B cell (primary cell): Measurements from ENCODE around the gene TMPRSS9. TPM values are rescaled to one million over a fixed set of nuclear protein-coding genes. Genes with fewer than 3 reads are reported as not detected.
A peak's percentile ranks its signal among the peaks of the same experiment; 100 is the strongest.

Source experiments
- ATAC-seq: fragments of 200-7000 bp; cut with Tn5 transposase; one replicate; pipeline ENCODE4 v1.10.0; 2021; ENCODE audit warnings: low read depth, mild to moderate bottlenecking, moderate number of reproducible peaks, moderate library complexity
- CTCF ChIA-PET: fragments of 350-600 bp; sonication (Branson Sonifier 250); formaldehyde crosslinking; loops from one replicate; lab custom pipeline; 2021; ENCODE audit warnings: antibody characterized with exemption, inconsistent platforms; lab: Charles Lee
- POLR2A ChIA-PET: fragments of 350-600 bp; sonication (Branson Sonifier 250); formaldehyde crosslinking; loops from one replicate; lab custom pipeline; 2021; ENCODE audit warnings: antibody characterized with exemption; lab: Charles Lee
- DNase-seq: peaks from one replicate; pipeline ENCODE4 v3.0.0; 2013
- H2AFZ ChIP-seq: 2 replicates; pipeline ENCODE4 v1.6.1; 2012; ENCODE audit warnings: mild to moderate bottlenecking, low read depth, low read length; ENCODE audit not compliant: insufficient read depth, poor library complexity, severe bottlenecking
- H3K27ac ChIP-seq, 2 donors: 1 replicate in 1 of 2; 2 replicates in 1 of 2; pipeline ENCODE4 v1.5.1; 2012 to 2013; ENCODE audit warnings: low read length in 2 of 2, mild to moderate bottlenecking in 2 of 2, moderate library complexity in 1 of 2
- H3K27me3 ChIP-seq, 4 experiments: fragments of 200-600 bp in 1 of 4; sonication (generic) in 1 of 4; replicated peaks in 1 of 4; 1 replicate in 2 of 4; 2 replicates in 2 of 4; pipeline versions ENCODE4 v1.6.1 to v1.7.0; 2013 to 2016; ENCODE audit warnings: low read length in 3 of 4, mild to moderate bottlenecking in 2 of 4, mixed read lengths in 1 of 4, moderate library complexity in 1 of 4; ENCODE audit not compliant: insufficient read depth in 4 of 4, control insufficient read depth in 3 of 4; ENCODE audit errors: control extremely low read depth in 1 of 4
- H3K36me3 ChIP-seq, 2 experiments: replicated peaks in 1 of 2; 1 replicate in 1 of 2; 2 replicates in 1 of 2; pipeline versions ENCODE4 v1.6.1 to v1.7.1; 2013; ENCODE audit warnings: low read length in 1 of 2; ENCODE audit not compliant: insufficient read depth in 2 of 2, control insufficient read depth in 1 of 2; ENCODE audit errors: control extremely low read depth in 1 of 2, extremely low read depth in 1 of 2
- H3K4me1 ChIP-seq, 2 donors: fragments of 200-600 bp in 1 of 2; sonication (generic) in 1 of 2; 1 replicate in 1 of 2; 2 replicates in 1 of 2; pipeline versions ENCODE4 v1.5.1 to v1.6.1; 2013 to 2017; ENCODE audit warnings: low read length in 2 of 2; ENCODE audit not compliant: control insufficient read depth in 2 of 2, insufficient read depth in 2 of 2
- H3K4me2 ChIP-seq: replicated peaks from 2 replicates; pipeline ENCODE3; 2012; ENCODE audit warnings: mild to moderate bottlenecking, low read depth, low read length; ENCODE audit not compliant: poor library complexity, severe bottlenecking
- H3K4me3 ChIP-seq, 5 experiments: fragments of 200-600 bp in 1 of 5; sonication (generic) in 1 of 5; 1 replicate in 3 of 5; 2 replicates in 2 of 5; pipeline versions ENCODE4 v1.5.1 to v1.7.0; 2011 to 2016; ENCODE audit warnings: low read length in 4 of 5, mild to moderate bottlenecking in 4 of 5, low read depth in 2 of 5, control low read depth in 1 of 5, moderate library complexity in 1 of 5; ENCODE audit not compliant: insufficient read depth in 1 of 5; ENCODE audit errors: control extremely low read depth in 1 of 5, extremely low read depth in 1 of 5
- H3K79me2 ChIP-seq: fragments of 200-600 bp; sonication (generic); one replicate; pipeline ENCODE4 v1.6.0; 2016; ENCODE audit warnings: low read length; ENCODE audit not compliant: control insufficient read depth, insufficient read depth
- H3K9ac ChIP-seq: fragments of 200-600 bp; sonication (generic); 2 replicates; pipeline ENCODE4 v1.6.1; 2017; ENCODE audit warnings: mild to moderate bottlenecking, low read length, moderate library complexity
- H3K9me3 ChIP-seq, 3 donors: one replicate each; pipeline versions ENCODE4 v1.6.1 to v1.7.1; 2013; ENCODE audit warnings: low read length in 2 of 3; ENCODE audit not compliant: control insufficient read depth in 2 of 3, insufficient read depth in 1 of 3; ENCODE audit errors: control extremely low read depth in 1 of 3
- H4K20me1 ChIP-seq: 2 replicates; pipeline ENCODE4 v1.6.0; 2012; ENCODE audit warnings: mild to moderate bottlenecking, low read length; ENCODE audit not compliant: insufficient read depth, control insufficient read depth, poor library complexity, severe bottlenecking
- H3K27ac Mint-ChIP-seq: one replicate; pipeline ENCODE4 v1.8.0; 2021; ENCODE audit warnings: mixed read lengths
- H3K27me3 Mint-ChIP-seq: one replicate; pipeline ENCODE4 v1.8.0; 2021; ENCODE audit warnings: mixed read lengths
- H3K4me1 Mint-ChIP-seq: one replicate; pipeline ENCODE4 v1.8.0; 2021; ENCODE audit warnings: mixed read lengths
- H3K4me3 Mint-ChIP-seq: one replicate; pipeline ENCODE4 v1.8.0; 2021; ENCODE audit warnings: mixed read lengths
- H3K9me3 Mint-ChIP-seq: one replicate; pipeline ENCODE4 v1.8.0; 2022; ENCODE audit warnings: mixed read lengths; ENCODE audit not compliant: insufficient read depth
- CTCF ChIP-seq: fragments of 200-600 bp; IDR thresholded peaks from one replicate; pipeline ENCODE4 v1.8.0; 2022; ENCODE audit warnings: antibody characterized with exemption, mild to moderate bottlenecking
- EZH2 ChIP-seq: IDR thresholded peaks from 2 replicates; pipeline ENCODE4 v1.6.1; 2012; ENCODE audit warnings: borderline replicate concordance, low read depth, mild to moderate bottlenecking, moderate library complexity, low read length; ENCODE audit not compliant: insufficient read depth, poor library complexity, severe bottlenecking
- WGBS: methylation state at CpG from one replicate; pipeline ENCODE4 v1.1.5; 2013; ENCODE audit warnings: missing lambda C conversion rate; ENCODE audit not compliant: insufficient coverage; 5-methylcytosine and 5-hydroxymethylcytosine counted together
- intact Hi-C: fragments of 100-400 bp; cut with micrococcal nuclease; formaldehyde crosslinking; loops from one replicate; pipeline ENCODE4 v1.10.0; 2022
- polyA plus RNA-seq: library from polyadenylated mRNA; depleted of rRNA; stranded (reverse); fragments of >200 nt; gene quantifications from 2 replicates; pipeline ENCODE4 v1.2.3, GENCODE V29; 2012
- total RNA-seq, 2 donors: library from RNA; stranded (reverse); fragments of 120-200 nt in 1 of 2; gene quantifications; 1 replicate in 1 of 2; 2 replicates in 1 of 2; pipeline versions ENCODE4 v1.2.3 to v1.2.4, GENCODE V29; 2013 to 2022

Gene TMPRSS9
- total and polyA plus RNA-seq, 2 donors (not counting 1 experiment from before 2014, with no cell fraction given) = not detected

GRCh38 chr19:2312820-2313501 lies 47.1 kb upstream of the TMPRSS9 start:
- no peaks in the 10 kb centered on the region for H4K20me1 ChIP-seq
- H3K4me3 ChIP-seq = no peak overlapping the region
- no peak for TF ChIP-seq EZH2
- no peak for TF ChIP-seq CTCF
- ATAC-seq (no peak), DNase-seq (no peak)
- Mint-ChIP-seq H3K4me3 (no peak overlapping the region), H3K27ac (no peak overlapping the region), H3K4me1 (peaks cover 41% of the 10 kb centered on the region), H3K27me3 (peaks cover 8% of the 10 kb centered on the region), H3K9me3 (peaks cover 3% of the 10 kb centered on the region)
- peaks cover 0 to 32% (median 12%) of the 10 kb centered on the region in 4 experiments for H3K27me3 ChIP-seq
- H3K9ac ChIP-seq = no peak overlapping the region
- no peaks in the 10 kb centered on the region for H3K36me3 ChIP-seq
- intact Hi-C loops = loop anchor here (10.0 kb wide), 1 partner anchor 158 kb away; the partner anchor contains the start of gene AP3D1
- WGBS = 39% methylated on average over 26 of the region's 28 CpGs
- peak overlapping the region; percentile 22 for H2AFZ ChIP-seq
- H3K4me1 ChIP-seq = peaks cover 39 to 42% of the 10 kb centered on the region in 2 donors
- ChIA-PET CTCF (interaction anchor here (1.8 kb wide), 1 partner anchor 24 kb away, joined by 6 read pairs; no protein-coding TSS in a partner anchor), POLR2A (interaction anchor here (0.6 to 2.2 kb wide), 2 partner anchors 18 to 35 kb away, joined by 3 to 8 read pairs; no protein-coding TSS in a partner anchor)
- no peak overlapping the region for H3K27ac ChIP-seq
- peaks cover 3 to 20% (median 8%) of the 10 kb centered on the region in 3 donors for H3K9me3 ChIP-seq
- H3K4me2 ChIP-seq = peak overlapping the region; percentile 44
- peaks cover 4% of the 10 kb centered on the region for H3K79me2 ChIP-seq
